ENCODE data around the gene RAB5IF.

DNA sequence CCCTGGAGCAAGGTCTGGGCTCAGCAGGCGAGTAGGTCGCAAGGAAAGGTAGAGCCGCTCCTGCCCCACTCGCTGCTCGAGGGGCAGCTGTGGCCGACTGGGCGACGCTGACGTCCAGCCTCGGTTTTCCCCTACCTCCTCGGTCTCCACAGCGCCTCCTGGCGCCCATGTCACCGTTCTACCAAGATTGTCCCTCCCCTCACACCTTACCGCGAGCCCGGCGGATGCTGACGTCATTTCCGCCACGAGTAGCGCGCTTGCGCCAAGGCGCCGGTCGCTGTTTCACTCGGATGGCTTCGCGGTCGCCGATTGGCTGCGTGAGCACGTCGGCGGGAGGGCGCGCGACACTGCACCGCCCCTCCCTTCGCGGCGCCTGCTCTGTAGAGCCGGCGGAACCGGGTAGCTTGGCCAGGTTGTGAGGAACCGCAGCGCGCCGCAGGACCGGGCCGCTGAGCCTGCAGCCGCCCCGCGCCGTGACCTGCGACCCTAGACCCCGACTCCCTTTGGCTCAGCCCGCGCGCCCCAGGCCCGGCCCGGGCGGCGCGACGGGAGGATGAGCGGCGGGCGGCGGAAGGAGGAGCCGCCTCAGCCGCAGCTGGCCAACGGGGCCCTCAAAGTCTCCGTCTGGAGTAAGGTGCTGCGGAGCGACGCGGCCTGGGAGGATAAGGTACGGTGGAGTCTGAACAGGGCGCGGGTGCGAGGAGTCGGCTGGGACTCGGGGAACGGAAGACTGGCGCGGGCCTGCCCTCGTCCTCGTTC is at the start of gene RAB5IF:
- TF ChIP-seq POLR2AphosphoS5 (IDR thresholded peaks at IDR 0.05; ENCODE audit: low read depth, low read length) = peak; percentile 76
- TF ChIP-seq, protein P1, sequence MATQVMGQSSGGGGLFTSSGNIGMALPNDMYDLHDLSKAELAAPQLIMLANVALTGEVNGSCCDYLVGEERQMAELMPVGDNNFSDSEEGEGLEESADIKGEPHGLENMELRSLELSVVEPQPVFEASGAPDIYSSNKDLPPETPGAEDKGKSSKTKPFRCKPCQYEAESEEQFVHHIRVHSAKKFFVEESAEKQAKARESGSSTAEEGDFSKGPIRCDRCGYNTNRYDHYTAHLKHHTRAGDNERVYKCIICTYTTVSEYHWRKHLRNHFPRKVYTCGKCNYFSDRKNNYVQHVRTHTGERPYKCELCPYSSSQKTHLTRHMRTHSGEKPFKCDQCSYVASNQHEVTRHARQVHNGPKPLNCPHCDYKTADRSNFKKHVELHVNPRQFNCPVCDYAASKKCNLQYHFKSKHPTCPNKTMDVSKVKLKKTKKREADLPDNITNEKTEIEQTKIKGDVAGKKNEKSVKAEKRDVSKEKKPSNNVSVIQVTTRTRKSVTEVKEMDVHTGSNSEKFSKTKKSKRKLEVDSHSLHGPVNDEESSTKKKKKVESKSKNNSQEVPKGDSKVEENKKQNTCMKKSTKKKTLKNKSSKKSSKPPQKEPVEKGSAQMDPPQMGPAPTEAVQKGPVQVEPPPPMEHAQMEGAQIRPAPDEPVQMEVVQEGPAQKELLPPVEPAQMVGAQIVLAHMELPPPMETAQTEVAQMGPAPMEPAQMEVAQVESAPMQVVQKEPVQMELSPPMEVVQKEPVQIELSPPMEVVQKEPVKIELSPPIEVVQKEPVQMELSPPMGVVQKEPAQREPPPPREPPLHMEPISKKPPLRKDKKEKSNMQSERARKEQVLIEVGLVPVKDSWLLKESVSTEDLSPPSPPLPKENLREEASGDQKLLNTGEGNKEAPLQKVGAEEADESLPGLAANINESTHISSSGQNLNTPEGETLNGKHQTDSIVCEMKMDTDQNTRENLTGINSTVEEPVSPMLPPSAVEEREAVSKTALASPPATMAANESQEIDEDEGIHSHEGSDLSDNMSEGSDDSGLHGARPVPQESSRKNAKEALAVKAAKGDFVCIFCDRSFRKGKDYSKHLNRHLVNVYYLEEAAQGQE (IDR thresholded peaks at IDR 0.05; ENCODE audit: insufficient read depth in 1 of 2, low read depth in 2 of 2, low read length in 2 of 2) = no peak
- TF ChIP-seq FOXP2 (optimal IDR thresholded peaks at IDR 0.05; ENCODE audit: borderline replicate concordance, extremely low read depth, extremely low read length, insufficient read depth) = peak; percentile 91
- no peak for TF ChIP-seq TAF1 (IDR thresholded peaks at IDR 0.05; ENCODE audit: borderline replicate concordance, insufficient read depth, low read length)

All from PFSK-1 (cell line).